ENCODE results near the gene FIBP.

The FIBP gene

GRCh38 chr11:65897020-65897471 is 8.8 kb upstream of the FIBP start:
- no peak overlapping the region for H3K4me3 ChIP-seq (ENCODE audit: low read depth, low read length)
- DNase-seq (ENCODE audit: low read depth), result no peak
- no peak for TF ChIP-seq CTCF (IDR thresholded peaks at IDR 0.05; ENCODE audit: insufficient read depth, low read depth, low read length, missing control alignments)

- no peak overlapping the region for H3K4me3 ChIP-seq (ENCODE audit: low read depth, low read length)
- no peak for DNase-seq (ENCODE audit: low read depth)
- no peak for TF ChIP-seq CTCF (IDR thresholded peaks at IDR 0.05; ENCODE audit: insufficient read depth, low read depth, low read length, missing control alignments)
These were observed 8.0 kb upstream of the FIBP start for GRCh38 chr11:65896034-65896999.

GRCh38 chr11:65895482-65895981 is 7.3 kb upstream of the FIBP start:
- TF ChIP-seq CTCF (IDR thresholded peaks at IDR 0.05; ENCODE audit: insufficient read depth, low read depth, low read length, missing control alignments), result no peak
- H3K4me3 ChIP-seq (ENCODE audit: low read depth, low read length), result no peak overlapping the region
- no peak for DNase-seq (ENCODE audit: low read depth)

GRCh38 chr11:65894034-65894591 is 5.8 kb upstream of the FIBP start:
- TF ChIP-seq CTCF (IDR thresholded peaks at IDR 0.05; ENCODE audit: insufficient read depth, low read depth, low read length, missing control alignments), result no peak
- peak; percentile 68 for DNase-seq (ENCODE audit: low read depth)
- H3K4me3 ChIP-seq (ENCODE audit: low read depth, low read length), result peak overlapping the region; percentile 73

GRCh38 chr11:65892661-65893317 is 4.5 kb upstream of the FIBP start:
- H3K4me3 ChIP-seq (ENCODE audit: low read depth, low read length), result peak overlapping the region; percentile 73
- TF ChIP-seq CTCF (IDR thresholded peaks at IDR 0.05; ENCODE audit: insufficient read depth, low read depth, low read length, missing control alignments), result no peak
- no peak for DNase-seq (ENCODE audit: low read depth)

- DNase-seq (ENCODE audit: low read depth), result peak; percentile 30
- H3K4me3 ChIP-seq (ENCODE audit: low read depth, low read length), result peak overlapping the region; percentile 73
These were observed 3.9 kb upstream of the FIBP start for GRCh38 chr11:65892137-65892540.

Measured in GM12865 (cell line).